HG02571 (cell line): ENCODE data around the gene APBB2.

Source experiments
- ATAC-seq: cut with Tn5 transposase; IDR thresholded peaks from one replicate; pipeline ENCODE4 v1.9.1; 2021; ENCODE audit warnings: mild to moderate bottlenecking, moderate library complexity; ENCODE audit not compliant: unreplicated experiment

The APBB2 gene

DNA sequence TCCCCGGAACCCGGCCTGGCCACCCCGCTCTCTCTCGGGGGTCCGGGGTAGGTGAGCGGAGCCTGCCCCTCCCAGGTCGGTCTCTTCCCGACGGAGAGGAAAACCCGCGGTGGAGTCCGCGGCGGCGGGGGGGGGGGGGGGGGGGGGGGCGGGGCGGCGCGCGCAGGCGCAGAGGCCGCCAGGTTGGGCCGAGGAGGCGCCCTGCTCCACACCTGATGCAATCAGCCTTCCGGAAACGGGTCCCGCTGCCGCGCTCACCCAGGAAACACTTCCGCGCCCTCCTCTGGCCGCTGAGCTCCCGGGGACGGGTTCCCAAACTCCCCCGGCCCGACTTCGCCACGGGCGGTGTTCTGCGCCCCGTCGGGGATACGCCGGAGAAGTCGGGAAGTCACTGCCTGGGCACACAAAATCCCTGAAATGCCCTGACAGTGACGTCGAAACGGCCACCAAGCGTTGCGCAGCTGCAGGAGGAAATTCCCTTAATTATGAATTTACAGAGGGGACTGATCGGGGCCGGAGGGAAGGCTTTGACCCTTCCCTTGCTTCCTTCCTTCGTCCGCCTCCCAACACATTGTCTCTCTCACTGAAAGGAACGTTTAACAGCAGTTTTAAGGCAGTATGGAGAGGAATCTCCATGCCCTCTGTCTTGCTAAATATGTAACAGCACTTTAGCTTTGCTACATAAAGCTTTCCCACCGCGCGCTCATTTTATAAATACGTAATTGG, 2.1 kb upstream of the APBB2 start:
- ATAC-seq, result peak; percentile 49

DNA sequence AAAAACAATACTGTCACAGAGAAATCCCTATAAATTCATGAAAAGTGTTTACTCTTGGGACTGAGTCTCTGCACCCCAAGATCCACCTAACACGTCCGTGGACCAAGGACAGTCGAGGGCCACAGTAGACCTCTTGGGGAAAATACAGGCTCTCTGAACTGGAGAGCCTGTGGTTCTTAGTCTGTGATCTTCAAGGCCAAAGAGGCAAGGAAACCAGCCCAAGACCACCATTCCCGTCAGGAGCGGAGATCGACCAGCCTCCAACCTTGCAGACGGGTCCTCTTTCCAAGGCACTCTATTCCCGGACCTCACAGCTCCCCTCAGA, 1.6 kb upstream of the APBB2 start:
- no peak for ATAC-seq

DNA sequence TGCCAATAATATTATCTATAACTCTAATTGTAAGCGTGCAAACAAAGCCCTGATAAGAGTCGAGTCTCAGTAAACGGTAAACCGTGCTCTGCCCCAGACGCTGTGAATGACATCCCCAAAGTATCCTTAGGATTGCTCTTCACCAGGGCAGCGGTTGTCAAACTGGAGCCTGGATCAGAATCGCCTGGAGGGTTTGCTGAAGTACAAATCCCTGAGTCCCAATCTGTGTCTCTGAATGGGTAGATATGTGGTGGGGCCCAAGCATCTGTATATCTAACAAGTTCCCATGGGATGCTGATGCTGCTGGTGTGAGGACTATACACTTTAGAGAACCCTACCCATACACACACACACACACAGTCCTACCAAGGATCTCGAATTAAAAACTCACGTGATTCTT, 813 bp upstream of the APBB2 start:
- ATAC-seq, result no peak

DNA sequence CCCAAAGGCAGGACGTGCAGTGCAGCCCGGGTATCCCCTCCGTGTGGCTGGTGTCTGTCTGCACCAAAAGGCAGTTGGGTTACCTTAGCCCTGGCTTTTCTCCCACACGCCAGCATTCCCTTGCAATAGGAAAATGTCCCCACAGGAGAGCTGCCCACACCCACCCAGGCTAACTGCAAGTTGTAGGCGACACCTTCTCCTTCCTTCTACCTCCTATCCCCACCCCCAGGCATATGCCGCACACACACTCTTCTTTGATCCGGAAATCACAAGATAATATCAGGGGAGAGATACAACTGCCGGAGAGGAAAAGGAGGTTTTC, 444 bp upstream of the APBB2 start:
- ATAC-seq, result no peak

DNA sequence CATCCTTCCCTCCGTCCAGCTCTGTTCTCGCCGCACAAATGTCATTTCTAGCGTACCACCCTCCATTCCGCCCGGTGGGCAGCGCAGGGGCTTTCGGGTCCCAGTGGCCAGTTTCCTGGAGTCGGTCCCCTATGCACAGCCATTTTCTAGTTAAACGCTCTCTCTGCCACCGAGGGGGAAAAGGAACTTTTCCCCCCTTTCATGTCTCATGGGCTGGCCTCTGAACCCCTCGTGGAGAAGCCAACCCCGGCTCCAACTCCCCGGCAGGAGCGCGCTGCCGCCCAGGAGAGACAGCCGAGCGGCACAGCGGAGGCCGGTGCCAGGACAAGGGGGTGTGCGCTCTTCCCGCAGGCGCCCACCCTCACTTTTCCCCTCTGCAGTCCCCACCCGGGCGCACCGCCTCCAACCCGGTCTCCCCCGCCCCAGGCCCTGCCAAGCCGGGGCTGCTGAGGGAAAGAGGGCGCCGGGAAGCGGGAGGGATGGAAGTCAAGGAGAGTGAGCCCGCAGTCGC, 662 bp downstream of the APBB2 start:
- ATAC-seq, result no peak

DNA sequence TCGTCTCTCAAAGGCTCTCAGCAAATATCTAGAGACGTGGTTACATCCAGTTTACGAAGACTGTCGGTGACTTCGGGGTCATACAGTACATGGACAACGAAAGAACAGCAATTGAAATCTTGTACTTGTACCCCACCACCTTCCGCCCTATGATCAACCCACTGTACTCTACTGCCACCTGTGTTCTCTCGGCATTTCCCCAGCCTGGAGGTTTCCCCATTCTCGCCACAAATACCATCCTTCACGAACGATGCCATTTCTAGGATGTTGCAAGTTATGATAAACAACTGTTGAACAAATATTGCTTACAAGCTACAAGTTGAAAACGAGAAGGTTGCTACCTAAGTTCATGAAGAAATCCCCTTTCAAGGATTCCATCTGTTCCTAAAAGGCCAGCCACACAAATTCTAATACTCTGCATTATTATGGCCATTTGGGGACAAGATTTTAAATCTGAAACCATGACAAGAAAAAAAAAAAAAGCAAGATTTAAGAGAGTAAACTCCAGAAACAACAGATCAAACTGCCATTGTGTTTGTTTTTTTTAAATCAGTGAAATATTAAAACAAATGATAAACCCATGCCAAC, 1.6 kb downstream of the APBB2 start:
- no peak for ATAC-seq

DNA sequence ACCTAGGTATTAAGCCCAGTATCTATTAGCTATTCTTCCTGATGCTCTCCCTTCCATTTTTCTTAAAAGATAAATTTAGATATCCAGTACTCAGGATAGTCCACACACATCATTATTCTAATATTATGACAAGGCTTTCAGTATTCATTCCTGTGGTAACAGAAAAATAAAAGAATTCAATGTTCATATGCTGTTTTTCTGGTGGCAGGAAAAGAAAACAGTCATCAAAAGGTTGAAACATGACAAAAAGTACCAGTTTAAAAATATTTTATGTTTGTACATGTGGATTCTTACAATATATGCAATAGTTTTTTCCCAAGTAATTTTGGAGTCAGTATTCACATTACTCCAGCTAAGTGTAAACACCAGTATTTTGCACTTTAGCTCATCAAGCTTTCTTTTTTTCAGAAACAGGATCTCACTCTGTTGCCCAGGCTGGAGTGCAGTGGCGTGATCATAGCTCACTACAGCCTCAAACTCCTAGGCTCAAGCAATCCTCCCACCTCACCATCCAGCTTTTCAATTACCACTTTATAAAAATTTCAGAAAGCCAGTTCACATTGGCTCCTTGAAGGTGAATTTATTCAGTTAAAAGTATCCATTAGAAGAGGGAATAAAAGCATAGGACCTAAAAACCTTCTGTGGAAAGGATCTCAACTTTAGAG, 2.3 kb downstream of the APBB2 start:
- no peak for ATAC-seq

DNA sequence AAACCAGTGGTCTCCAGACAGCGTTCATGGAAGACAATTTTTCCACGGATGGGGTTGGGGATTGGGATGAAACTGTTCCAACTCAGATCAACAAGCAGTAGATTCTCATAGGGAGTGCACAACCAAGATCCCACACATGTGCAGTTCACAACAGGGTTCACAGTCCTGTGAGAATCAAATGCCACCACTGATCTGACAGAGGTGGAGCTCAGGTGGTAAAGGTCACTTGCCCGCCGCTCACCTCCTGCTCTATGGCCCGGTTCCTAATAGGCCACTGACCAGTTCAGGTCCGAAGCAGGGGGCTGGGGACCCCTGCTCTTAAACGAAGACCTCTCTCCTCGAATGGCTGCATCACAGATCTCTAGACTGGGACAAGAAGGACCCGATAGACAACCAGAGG, 4.4 kb downstream of the APBB2 start:
- ATAC-seq, result no peak

DNA sequence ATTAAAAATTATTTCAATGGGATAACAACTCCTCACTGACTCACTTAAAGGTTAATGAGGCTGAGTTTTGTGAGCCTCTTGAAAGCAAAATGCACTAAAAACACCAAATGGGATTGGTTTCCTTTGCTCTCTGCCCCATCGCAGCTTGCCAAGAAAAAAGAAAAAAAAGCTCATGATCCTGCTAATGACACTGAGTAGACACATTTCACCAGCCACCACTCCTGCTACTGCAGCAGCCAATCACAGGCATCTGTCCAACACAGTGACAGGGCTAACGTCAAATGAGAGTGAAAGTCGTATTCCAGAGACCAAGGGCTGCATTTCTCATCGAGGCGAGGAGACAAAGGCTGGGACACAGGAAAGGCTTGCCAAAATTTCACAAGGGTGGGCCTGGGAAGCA, 5.2 kb downstream of the APBB2 start:
- no peak for ATAC-seq

DNA sequence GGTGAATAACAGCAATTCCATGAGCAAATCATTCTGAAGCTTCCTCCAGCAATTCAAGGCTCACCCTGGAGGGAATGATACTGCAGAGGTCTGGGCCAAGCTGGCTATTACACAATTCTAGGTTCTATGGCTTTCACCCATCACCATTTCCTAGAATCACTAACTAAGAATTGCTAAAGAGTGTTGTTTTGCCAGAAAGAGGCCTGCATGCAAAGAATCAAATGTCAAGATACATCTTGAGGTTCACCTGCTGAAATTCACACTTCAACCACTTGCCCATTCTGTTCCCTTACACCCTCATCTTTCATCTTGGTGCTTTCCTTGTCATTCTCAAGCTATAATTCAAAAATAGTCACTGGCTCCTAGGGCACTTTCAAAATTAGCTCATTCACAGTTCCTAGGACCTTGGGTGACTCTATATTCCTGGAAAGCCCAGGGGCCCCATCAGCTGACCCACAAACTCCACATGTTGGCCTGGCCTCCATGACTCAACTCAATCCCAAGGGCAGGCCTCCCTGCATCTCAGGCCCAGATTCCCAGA, 7.0 kb downstream of the APBB2 start:
- ATAC-seq, result no peak

DNA sequence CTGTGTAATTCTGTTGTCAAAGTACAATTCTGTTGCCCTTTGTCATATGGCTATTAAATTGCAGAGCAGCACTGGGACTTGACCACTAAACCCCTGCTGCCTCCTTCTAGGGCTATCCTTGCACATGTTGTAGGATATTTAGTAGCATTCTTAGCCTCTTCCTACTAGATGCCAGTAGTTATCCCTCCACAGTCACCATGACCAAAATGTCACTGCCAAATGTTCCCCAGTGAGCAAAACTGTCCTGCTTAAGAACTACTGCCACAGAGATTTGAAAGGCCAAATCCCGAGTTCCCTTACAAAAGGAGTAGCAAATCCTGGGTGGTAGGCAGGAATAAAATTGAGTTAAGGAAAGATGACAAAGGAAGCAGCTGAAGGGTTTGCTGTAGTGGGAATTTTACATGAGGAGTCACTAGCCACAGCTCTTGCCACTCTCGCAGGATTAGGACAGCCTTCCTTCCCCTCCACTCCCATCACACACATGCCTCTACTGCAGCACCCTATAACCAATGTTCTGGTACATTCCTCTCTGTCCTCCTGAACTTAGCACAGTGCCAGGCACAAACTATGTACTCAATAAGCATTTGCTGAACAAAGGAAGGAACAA, 8.4 kb downstream of the APBB2 start:
- no peak for ATAC-seq

DNA sequence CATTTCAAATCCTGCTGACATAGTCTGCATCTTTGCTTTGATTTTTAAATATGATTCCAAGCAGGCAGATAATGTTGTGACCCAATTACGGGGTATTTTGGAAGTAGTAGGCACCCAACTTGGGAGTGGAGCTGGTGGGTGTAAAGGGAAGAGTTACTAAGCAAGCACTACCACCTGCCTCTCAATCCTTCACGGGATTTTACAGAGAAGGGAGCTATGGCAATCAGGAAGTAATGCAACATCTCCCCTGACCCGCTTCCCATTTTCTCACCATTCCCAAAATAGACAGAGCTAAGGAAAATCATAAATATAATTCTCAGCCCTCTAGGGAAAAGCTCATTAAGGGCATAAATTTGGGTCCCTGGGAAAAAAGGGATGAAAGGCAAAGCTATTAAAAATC, 9.2 kb downstream of the APBB2 start:
- ATAC-seq, result no peak

DNA sequence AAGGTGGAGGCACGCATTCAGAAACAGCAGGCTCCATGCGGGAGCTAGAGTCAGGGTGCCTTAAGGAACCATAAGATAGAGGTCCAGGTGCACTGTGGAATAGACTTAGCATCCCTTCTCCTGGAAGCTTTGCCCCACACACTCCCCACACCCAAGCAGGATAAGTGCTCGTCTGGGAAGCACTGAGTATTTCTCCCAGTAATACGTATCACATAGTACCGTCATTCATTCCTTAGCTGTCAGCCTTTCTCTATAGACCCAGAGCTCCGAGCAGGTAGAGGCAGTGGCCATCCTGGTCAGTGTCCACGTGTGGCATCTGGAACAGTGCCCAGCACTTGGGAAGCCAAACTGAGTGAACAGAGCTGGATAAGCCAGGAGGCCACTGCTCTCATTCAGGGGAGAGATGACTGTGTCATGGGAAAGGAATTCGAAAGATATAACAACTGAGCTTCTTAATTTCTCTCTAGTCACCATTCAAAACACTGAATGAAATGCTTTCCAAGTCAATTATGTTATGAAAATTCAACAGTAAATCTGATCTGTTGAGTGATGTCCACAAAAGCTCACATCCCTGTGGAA, 9.9 kb downstream of the APBB2 start:
- ATAC-seq, result no peak

DNA sequence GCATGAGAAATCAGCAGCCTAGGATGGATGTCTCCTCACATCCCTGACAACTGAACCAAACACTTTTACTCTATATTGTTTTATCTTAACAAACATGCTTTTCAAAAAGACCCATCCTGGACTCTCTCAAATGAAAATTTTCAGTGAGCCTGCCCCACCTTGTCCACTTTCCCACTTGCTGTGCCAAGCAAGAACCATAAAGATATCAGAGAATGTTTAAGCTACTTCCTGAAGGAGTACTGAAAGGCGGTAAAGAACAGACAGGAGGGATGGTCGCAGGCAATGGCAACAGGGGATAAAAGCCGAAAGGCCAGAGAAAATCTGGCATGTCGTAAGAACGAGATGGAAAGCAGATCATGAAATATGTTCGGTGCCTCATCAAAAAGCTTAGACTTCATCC, 10.5 kb downstream of the APBB2 start:
- no peak for ATAC-seq

DNA sequence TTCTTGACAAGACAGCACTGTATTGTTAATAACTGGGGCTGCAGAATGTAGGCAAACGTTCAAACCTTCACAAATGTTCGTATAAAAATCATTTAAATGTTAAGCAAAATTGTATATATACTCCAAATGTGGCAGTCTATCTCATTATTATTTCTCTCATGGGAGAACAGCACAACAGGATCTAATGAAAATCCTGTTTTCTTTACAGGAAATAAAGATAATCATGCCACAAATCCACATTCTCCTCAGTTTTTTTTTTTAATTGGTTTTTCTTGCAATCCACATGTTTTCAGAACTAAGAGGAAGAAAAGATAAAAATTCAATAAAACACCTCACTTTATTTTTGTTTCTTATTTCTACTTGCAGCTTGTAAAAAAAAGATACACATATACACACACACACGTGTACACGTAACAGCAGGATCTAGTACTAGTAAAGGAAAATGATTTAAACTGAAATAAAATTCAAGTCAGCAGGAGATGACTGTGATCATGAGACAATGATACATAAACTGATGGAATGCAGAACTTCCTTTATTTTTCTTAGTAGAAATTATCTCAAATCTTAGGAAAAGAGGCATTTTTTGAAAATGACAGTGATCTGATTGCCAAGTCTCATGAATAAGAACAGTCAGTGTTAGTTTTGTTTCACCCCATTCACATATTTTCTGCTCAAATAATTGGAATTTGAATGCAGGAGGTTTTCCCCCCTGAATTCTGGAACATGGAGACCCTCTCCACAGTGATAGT, 11.3 kb downstream of the APBB2 start:
- no peak for ATAC-seq

DNA sequence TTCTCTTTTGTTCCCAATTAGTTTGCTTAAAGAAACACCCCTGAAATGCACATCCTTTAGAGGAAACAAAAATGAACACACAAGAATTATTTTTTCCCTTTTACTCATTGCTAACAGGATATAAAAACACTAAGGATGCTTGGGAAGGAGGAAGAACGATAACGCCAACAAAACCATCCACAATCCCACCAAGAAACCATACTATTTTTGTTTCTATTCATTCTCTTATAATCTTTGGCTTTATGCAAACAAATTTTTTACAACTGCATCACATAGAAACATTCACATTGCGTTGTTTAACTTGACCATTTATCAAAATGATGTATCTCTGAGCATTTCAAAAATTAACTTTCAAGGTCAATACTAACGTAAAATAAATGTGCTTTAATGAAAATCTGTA, 12.0 kb downstream of the APBB2 start:
- no peak for ATAC-seq

DNA sequence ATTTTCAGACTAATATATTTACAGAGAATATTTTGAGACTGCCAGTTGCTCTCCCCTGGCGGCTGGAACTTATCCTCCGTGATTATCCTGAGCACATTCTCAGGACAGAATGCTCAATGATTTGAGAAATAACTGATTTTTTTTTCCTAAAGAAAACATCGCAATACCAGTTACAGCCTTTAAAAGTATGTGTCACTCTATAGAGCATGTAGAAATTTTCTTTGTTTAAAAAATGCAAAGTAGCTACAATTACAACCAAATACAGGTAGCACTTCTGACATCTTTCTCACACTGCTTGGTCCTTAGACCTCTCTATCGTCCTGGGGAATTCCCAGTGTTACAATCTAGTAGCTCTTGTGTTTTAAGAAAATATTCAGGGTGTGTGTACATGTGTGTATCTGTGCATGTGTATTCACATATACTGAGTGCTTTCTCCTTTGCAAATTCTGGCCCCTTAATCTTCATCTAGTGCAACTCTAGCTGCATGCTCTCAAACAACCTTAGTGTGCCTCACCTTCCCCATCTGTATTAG, 13.8 kb downstream of the APBB2 start:
- no peak for ATAC-seq

DNA sequence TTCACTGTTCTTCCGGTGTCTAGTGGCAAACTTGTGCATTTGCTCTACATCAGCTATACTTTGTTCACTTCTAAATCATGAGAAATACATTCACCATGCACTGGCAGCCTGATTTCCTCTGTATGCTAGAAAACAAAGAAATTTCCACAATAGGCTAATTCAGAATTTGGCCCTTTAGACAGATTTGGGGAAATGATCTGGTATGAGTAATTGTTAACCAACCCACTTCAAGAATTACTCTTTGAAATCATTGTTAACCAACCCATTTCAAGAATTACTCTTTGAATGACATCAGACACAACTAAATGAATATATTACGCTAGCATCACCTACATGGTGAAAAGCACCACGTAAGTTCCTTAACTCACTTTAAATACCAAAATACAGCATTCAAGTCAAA, 14.6 kb downstream of the APBB2 start:
- no peak for ATAC-seq

DNA sequence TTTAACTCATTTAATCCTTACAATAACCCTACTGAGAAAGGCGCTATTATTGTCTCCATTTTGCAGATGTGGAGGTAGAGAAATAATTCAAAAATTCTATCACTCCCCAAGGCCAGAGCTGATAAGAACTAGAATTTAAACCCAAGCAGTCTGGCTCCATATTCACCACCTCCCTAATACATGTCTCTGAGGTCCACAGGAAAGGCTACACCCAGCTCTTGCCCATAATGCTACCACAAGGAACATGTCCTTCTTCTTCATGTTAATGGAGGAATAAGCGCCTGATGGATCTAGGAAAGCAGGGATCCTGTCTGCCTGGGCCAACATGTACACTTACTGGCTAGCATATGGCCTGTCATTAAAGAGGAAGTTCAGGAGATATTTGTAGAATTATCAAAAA, 16.3 kb downstream of the APBB2 start:
- ATAC-seq, result no peak

DNA sequence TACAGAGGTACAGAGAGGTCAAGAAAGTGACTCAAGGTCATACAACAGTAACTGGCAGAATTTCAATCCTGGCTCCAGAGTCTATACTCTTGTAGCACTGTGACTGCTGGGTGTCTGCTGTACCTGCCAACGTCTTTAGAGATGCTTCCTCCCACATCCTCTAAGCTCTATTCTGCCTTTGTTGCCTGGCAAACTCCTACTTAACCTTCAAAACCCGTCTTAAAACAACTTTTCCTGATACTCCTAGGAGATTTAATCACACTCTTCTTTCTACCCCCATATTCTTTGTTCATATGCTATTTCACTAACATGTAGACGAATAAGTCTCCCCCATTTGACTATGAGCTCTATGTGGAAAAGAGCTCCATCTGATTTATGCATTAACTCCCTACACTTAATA, 16.8 kb downstream of the APBB2 start:
- ATAC-seq, result no peak
